Fibroblast of villous mesenchyme (primary cell): ENCODE measurements around the gene CCDC146. TPM values are rescaled to one million over a fixed set of nuclear protein-coding genes. Genes with fewer than 3 reads are reported as not detected.
A peak's percentile ranks its signal among the peaks of the same experiment; 100 is the strongest.

Source experiments
- DNase-seq: peaks from one replicate; pipeline ENCODE4 v3.0.0-alpha.2; 2010; ENCODE audit warnings: low read depth
- H3K4me3 ChIP-seq: 2 replicates; pipeline ENCODE4 v1.5.1; 2011; ENCODE audit warnings: low read depth, mild to moderate bottlenecking, low read length
- total RNA-seq: library from RNA; depleted of rRNA; stranded (reverse); fragments of >200 nt; gene quantifications from 2 replicates; pipeline ENCODE4 v1.2.3, GENCODE V29; 2012
- TF ChIP-seq, protein P1 (sequence below): IDR thresholded peaks from 2 replicates; pipeline ENCODE4 v1.5.1; 2012; ENCODE audit warnings: low read depth, mild to moderate bottlenecking, low read length; ENCODE audit not compliant: insufficient read depth

CCDC146 gene
- total RNA-seq, 1 donor, result 1.7 TPM

- TF ChIP-seq, protein P1, sequence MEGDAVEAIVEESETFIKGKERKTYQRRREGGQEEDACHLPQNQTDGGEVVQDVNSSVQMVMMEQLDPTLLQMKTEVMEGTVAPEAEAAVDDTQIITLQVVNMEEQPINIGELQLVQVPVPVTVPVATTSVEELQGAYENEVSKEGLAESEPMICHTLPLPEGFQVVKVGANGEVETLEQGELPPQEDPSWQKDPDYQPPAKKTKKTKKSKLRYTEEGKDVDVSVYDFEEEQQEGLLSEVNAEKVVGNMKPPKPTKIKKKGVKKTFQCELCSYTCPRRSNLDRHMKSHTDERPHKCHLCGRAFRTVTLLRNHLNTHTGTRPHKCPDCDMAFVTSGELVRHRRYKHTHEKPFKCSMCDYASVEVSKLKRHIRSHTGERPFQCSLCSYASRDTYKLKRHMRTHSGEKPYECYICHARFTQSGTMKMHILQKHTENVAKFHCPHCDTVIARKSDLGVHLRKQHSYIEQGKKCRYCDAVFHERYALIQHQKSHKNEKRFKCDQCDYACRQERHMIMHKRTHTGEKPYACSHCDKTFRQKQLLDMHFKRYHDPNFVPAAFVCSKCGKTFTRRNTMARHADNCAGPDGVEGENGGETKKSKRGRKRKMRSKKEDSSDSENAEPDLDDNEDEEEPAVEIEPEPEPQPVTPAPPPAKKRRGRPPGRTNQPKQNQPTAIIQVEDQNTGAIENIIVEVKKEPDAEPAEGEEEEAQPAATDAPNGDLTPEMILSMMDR, result no peak
- no peak for DNase-seq
- H3K4me3 ChIP-seq, result no peak overlapping the region
These were observed 130.1 kb downstream of the CCDC146 start for GRCh38 chr7:77252506-77252905.

DNA sequence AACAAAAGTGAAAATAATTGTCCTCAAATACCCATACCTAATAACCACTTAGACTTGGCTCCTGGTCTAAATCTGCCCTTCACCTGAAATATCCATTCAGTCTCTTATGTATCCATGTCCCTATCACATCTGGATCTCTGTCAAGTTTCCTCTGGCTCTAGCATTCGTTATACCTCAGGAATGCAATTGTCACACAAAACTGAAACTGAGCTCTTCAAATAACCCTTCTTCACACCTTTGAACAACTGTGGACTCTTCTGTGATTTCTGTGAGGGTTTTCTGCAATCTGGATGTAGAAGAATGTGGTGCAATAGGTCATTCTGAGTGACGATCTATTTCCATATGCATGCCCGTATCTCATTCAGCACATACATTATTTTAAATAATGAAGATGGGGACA lies 130.7 kb downstream of the CCDC146 start:
- H3K4me3 ChIP-seq, result no peak overlapping the region
- TF ChIP-seq, protein P1, result no peak
- no peak for DNase-seq

- TF ChIP-seq, protein P1, result no peak
- peak; percentile 42 for DNase-seq
- no peak overlapping the region for H3K4me3 ChIP-seq
These were observed 132.0 kb downstream of the CCDC146 start for GRCh38 chr7:77254429-77254828.

DNA sequence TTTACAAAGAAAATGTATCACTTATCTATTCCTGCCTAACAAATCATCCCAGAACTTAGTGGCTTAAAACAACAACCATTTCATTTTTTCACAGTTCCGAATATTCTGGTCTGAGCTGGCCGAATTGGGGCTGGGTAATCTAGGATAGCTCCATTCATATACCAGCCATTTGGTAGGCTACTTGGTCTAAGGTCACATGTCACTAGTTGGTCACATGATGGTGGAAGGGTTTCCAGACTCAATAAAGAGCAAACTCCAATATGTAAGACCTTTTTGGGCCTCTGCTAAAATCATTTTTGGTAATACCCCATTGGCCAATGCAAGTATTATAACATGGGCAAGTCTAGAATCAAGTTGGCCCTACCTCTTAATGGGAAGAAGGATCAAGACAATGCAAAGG lies 132.5 kb downstream of the CCDC146 start:
- DNase-seq, result no peak
- TF ChIP-seq, protein P1, result no peak
- H3K4me3 ChIP-seq, result no peak overlapping the region

- H3K4me3 ChIP-seq, result no peak overlapping the region
- DNase-seq, result no peak
- TF ChIP-seq, protein P1, result no peak
These were observed 135.6 kb downstream of the CCDC146 start for GRCh38 chr7:77258014-77258413.

GRCh38 chr7:77258593-77258992 lies 136.2 kb downstream of the CCDC146 start:
- TF ChIP-seq, protein P1, result no peak
- DNase-seq, result no peak
- H3K4me3 ChIP-seq, result no peak overlapping the region

DNA sequence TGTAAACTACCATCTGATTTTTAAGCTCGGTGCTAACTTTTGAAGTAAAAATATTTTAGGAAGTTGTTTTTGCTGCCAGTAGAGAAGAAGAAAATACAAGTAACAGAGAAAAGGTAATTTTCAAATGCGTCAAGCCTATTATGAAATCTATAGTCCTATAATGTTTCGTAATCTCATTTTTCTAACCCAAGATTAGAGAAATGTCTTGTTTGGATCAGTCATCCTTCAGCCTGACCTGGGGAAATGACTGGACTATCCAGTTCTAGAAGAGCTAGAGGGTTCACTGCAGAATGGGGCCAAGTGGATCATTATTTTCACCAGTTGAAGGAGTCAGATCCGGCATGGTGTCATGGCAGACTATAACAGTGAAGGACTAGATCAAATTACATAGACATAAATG lies 139.9 kb downstream of the CCDC146 start:
- DNase-seq, result no peak
- no peak overlapping the region for H3K4me3 ChIP-seq
- TF ChIP-seq, protein P1, result no peak
